ENCODE data around the gene RPGRIP1L.
"Not testable (repeated sequence)": the region's sequence is repeated elsewhere in the genome, so short reads cannot be mapped to it uniquely, and the experiment has no call there.

RPGRIP1L gene

DNA sequence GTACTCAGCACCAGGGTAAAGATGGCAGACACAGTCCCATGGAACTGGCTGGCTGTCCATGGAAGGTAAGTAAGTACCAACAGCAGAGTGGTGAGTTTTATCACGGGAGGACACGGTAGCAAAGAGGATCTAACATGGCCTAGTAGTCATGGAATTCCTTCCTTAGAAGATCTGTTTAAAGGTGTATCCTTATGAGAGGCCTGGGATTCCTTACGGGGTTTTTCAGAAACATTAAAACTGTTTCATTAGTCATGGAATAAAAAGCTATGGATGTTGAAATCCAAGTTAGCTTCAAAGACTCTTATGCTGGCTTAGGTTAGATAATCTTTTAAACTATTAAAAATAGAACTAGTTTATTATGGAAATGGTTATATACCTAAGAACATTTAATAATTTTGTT lies 7.7 kb upstream of the RPGRIP1L start:
- no peak for DNase-seq

DNA sequence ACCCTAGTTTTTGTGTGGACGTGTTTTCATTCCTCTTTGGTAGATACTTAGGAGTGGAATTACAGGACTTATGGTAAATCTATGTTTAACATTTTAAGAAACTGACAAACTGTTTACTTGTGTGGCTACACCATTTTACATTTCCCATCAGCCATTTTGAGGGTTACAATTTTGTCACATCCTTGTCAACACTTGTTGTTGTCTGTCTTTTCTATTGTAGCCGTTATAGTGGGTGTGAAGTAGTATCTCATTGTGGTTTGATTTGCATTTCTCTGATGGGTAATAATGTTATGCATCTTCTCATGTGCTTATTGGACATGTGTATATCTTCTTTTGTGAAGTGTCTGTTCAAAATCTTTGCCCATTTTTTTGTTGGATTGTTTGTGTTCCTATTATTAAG lies 4.8 kb upstream of the RPGRIP1L start:
- no peak for DNase-seq

DNA sequence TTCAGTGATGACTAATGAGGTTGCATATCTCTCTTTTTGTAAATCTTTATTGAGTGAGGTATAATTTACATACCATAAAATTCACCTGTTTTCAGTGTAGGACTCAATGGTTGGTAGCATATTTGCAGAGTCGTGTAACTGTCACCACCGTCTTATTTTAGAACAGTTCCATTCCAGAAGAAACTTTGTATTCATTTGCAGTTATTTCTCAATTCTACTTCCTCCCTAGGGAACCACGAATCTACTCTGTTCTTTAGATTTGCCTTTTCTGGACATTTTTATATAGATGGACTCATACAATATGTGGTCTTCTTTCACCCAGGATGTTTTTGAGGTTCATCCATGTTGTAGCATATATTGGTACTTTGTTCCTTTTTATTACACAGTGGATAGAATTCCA lies 4.0 kb upstream of the RPGRIP1L start:
- no peak for DNase-seq

DNA sequence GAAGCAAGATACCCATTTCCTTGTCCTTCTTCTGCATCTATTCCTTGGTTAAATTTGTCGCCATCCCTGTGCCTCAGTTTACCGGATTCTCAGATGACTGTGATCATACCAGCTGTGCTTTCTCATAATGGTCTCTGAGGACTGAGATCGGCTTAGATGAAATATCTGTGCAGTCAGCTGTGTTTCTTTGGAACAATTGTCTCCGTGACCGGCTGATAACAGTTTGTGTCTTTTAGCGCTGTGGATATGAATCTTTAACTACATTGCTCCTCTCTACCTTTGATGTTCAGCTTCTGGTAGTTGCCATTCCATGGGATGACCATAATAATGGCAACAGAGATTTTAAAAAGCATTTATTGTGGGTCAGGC lies 770 bp upstream of the RPGRIP1L start:
- no peak for DNase-seq

DNA sequence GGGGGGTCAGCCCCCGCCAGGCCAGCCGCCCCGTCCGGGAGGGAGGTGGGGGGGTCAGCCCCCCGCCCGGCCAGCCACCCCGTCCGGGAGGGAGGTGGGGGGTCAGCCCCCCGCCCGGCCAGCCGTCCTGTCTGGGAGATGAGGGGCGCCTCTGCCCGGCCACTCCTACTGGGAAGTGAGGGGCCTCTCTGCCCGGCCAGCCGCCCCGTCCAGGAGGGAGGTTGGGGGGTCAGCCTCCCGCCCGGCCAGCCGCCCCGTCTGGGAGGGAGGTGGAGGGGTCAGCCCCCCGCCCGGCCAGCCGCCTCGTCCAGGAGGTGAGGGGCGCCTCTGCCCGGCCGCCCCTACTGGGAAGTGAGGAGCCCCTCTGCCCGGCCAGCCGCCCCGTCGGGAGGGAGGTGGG lies 5.4 kb downstream of the RPGRIP1L start:
- not testable (repeated sequence) for DNase-seq

DNA sequence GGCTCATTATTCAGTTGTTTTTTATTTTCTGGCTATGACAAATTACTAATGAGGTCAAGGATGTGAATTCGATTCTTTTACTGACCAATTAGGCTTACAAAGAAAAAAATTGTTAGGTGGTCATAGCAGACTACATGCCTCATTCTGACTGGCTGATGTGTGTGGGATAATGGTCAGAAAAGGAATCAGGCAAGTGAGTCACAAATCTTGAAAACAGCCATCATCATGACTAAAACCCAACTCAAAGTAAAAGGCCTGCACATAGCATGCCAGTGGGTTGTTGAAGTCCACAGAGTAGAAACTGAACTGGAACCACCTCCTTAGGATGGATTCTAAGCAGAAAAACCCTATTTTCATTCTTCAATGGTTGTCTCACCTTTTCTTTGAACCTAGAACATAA lies 8.6 kb downstream of the RPGRIP1L start:
- no peak for DNase-seq

DNA sequence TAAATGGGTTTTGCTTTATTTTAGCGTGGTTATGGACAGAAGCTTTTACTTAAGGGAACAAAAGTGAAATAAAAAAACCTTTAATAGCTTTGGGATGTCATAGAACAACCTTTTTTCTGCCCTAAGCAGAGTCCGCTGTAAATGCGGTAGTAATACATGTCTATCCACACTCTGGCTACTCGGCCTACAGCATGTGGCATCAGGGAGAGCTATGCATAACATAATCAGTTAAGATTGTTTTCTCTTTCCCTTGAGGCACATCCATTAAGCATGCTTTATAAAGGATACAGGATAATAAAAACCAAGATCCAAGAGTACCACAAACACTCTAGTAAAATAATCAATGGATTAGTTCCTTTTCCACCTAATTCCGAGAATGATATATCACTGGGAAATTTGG lies 10.3 kb downstream of the RPGRIP1L start:
- DNase-seq: no peak

DNA sequence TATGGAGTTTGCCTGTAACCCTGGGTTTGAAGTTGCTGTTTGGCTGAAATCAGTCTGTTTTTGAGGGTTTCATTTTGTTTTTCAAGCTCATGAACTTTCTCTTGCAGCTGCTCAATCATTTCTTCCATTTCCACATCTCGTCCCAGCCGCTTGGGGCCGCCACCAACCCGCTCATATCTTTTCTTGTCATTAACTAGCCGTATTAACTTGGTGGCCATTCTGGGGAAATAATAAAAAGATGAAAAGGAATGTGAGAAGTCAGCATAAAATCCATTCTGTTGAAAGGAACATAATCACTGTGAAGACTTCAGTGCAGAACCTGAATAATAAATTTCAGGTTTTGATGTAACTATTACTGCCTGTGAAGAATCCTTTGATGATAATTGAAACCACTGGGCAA lies 11.5 kb downstream of the RPGRIP1L start:
- DNase-seq: no peak

DNA sequence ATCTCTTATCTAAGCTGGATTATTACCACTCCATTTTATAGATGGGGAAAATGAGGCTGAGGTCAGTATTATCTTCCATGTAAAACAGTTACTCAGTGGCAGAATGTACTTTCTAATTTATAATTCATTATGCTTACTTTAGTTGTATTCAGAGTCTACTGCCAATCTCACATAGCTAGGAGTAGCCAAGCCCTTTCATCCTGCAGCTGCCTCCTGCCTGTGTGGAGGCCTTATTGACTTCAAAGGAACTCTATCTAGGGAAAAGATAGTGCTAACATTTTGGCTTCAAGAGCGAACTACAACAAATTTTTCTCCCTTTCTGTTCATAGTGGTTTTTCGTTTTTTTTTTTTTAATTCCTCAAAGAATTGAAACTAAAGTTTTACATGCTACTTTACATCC lies 12.9 kb downstream of the RPGRIP1L start:
- DNase-seq: no peak

DNA sequence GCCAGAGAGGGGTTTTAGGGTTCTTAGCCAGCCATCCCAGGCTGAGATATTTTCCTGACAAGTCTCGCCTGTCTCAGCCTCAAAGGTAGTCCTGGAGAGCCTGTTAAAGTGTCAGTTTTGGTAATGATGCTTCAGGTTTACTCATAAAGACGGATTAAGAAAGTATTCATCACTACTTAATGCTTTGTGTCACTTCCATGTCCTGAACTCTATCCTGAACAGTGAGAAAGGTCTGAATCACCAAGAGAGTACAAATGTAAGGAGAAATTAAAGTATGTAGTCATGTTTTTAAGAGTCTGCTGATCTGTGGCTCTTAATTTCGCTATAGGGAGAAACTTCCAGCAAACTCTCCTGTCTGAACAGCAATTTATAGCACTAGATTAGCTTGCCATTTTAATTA lies 14.0 kb downstream of the RPGRIP1L start:
- DNase-seq: no peak

DNA sequence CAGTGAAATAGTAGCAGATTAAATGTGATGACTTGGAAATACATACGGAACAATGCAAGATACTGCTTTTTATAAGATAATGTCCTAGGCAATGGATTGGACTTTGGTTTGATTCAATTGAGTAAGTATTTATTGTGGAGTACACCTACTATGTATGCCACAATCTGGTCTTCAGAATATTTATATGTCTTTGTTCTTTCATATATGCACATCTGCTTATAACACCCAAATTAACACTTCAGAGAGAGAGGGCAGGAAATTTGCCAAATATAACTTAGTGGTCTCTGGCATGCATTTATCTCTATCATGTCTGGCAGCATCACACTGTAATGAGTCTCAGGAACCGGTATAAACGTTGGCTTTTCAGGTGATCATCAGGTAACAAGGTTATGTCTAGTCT lies 16.9 kb downstream of the RPGRIP1L start:
- DNase-seq: no peak

DNA sequence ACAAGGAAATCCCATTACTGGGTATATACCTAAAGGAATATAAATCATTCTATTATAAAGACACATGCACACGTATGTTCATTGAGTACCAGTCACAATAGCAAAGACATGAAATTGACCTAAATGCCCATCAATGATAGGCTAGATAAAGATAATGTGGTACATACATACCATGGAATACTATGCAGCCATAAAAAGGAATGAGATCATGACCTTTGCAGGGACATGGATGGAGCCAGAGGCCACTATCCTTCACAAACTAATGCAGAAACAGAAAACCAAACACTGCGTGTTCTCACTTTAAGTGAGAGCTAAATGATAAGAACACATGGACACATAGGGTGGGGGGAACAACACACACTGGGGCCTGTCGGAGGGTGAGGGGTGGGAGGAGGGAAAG lies 18.3 kb downstream of the RPGRIP1L start:
- DNase-seq: not testable (repeated sequence)

DNA sequence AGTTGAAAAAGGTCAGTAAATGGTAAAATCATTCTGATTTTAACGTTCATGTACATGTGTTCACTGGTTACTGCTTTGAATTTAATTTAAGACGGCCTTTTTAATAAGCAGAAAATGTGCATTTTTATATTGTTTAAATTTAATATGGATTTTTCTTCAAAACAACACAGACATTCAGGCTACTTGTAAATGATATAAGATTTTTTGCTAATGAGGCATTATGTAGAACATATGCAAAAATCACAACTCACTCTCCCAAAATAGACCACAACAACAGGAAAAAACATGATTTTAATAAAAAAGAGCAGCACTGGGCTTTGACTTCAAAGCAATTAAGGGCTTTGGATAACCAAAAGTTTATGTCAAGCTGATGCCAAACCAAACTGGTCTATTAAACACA lies 22.3 kb downstream of the RPGRIP1L start:
- DNase-seq: no peak

DNA sequence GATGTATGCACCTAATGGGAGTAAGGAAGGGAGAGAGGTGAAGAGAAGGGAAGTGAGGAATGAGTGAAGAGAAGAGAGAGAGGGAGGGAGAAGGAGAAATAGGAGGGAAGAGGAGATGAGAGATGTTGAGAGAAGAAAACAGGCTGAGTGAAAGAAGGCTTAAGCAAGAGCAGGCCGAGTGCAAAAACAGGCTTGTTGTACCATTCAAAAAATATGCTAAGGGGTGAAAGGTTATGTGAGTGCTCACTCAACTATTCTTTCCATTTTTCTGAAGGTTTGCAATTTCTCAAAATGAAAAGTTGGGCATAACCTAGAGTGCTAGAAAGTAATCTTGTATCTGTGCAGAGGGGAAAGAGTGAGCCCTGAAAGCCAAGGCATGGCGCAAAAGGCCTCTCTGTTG lies 22.9 kb downstream of the RPGRIP1L start:
- no peak for DNase-seq

DNA sequence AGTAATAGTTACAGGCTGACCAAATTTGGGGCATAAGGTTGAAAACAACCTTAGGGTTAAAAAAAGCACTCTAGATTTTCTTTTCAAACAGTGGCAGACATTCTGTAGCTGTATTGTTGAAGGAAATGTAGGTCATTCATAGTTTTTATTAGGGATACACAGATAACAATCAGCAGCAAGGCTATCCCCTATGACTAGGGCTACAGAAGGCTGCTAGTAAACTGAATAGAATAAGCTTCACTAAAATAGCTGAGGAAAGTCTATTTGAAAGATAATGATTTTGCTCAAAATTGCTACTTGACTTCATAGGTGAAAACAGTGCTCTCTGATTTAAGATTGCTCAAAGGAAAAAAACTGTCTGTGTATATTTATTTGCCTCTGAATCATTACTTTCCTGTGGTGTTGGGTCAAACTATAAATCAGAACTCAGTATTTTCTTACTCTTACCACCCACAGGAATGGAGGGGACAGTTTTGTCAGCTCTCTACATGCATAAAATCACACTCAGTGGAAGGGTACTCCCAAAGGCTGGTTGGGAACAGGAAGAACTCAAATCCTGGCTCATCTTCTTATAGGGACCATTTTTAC lies 24.8 kb downstream of the RPGRIP1L start:
- DNase-seq: no peak

DNA sequence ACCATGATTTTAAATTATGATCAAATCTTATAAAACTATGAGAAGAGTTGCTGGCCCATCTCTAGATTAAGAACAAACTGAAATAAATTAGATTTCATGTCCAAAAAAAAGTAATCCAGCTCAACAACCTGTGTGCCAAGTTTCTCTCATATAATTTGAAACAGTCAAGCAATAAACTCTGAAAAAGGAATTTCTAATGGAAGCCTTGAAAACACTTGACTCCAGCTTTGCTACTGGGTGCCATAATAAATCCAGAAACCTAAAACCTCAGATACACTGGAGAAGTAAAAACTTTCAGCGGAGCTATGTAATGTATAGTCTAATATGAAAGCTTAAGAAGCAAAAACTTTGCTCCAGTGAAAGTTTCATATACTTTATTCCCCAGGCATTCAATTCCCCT lies 25.5 kb downstream of the RPGRIP1L start:
- DNase-seq: no peak

DNA sequence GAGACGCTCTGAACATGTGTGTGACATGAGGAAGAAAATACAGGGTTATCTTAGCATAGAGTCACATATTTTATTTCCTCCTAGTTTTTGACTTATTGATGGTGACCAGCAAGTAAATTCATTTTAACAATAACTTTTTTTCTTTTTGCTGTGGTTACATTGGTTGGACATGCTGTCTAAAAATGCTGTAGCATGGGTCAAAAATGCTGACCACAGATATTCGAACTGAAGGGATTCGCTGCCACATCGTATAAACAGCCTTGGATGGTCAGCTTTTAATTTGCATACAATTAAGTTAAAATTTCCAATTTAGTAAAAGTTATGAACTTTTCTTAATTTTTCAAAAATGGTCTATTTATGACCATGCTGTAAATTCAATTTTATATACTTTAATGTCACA lies 30.5 kb downstream of the RPGRIP1L start:
- DNase-seq: no peak

DNA sequence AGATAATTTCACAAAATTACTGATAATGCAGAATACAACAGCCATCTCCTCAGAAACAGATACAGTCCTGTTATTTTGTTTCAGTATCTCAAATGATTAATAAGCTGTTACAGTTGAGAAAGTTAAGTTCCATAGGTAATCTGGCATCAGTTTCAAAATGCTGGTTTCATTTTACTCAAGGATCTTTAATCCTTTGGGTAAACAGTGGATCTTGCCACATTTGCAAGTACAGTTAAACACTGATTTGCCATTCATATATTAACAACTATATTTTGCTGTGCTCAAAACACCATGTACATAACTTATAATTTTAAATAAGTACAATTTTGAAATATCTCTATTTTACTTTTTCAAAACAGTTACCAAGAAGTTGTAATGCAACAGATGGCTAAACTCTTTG lies 31.2 kb downstream of the RPGRIP1L start:
- no peak for DNase-seq

DNA sequence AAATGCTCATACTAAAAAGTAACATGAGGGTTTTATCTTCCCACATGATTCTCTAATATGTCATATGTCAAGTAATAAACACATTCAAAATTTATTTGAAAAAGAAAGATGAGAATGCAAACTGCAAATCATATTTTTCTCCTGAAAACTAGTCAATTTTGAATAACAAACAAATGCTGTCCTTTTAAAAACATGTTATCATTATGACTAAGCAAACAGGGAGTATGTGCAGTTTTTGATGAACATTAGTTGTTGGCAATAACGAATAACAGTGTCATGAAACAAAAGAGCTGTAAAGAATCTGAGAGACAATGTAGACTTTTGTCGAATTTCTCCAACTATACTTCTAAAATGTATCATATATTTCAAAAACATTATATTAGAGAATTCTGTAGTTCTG lies 34.8 kb downstream of the RPGRIP1L start:
- no peak for DNase-seq

DNA sequence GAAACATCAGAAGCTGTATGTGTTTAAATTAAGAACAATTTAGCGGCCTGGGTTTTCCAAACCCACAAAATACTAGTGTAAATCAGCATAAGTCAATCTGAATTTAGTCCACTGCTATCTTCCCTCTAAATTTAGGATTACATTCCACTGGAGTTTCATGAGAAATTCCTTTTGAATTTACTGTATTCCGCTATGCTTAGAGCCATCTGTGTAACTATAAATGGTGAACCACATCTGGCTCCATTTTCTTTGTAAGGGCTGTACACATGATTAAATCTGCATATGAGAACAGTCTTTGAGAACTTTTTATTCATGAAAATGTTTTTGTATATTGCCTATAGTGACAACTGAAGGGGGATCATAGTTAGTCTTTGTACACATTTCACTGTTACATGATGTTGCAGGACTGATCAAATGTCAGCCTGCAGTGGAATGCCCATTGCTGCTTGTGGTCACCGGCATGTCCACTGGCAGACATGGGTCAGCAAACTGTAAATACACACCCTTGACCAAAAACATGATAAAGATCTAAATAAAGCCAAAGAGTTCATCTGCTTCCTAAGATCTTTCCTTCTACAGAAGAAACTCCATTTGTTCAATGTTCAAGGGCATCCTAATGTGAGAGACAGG lies 36.8 kb downstream of the RPGRIP1L start:
- DNase-seq: no peak

DNA sequence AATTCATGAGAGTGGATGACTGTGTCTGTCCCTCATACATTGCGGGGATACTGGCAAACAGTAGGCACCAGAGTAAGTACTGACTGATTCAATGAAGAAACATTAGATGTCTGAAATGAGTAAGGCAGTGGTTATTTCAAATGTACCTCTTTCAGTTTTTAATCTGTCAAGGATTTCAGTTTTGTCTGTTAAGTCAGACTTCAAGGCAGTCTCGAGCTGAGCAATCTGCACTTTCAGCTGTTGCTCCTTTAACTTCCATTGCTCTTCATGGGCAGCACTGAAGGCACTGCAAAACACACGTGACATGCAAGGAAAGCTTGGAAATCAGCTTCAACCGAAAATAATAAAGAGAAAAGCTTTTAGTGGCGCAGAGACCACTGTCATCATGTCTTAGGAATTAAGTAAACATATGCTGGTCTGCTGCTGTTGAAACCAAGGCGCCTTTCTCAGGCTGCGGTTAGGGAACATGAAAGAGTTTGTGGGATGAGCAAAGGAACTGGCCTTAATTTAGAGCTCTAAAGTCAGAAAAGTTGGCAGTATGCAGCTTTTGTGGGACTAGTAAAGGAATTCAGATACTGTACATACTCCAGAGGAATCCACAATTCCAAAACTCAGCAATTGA lies 38.8 kb downstream of the RPGRIP1L start:
- DNase-seq: no peak

DNA sequence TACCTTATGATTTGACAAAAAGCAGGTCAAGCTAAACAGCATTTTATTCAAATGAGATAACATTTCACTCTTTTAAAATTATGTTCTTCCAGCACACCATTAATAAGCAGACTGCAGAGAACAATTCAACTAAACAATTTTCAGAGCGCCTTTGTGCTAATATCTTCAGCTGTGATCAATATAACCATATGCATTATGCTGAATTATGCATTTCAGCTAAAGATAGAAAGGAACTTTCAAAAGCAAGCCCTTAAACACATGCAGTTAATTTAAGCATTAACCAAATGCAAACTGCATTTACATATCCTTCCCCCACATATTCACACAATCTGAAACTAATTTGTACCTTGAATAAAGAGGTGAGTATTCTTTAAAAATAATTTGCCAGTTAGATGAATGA lies 41.6 kb downstream of the RPGRIP1L start:
- no peak for DNase-seq

DNA sequence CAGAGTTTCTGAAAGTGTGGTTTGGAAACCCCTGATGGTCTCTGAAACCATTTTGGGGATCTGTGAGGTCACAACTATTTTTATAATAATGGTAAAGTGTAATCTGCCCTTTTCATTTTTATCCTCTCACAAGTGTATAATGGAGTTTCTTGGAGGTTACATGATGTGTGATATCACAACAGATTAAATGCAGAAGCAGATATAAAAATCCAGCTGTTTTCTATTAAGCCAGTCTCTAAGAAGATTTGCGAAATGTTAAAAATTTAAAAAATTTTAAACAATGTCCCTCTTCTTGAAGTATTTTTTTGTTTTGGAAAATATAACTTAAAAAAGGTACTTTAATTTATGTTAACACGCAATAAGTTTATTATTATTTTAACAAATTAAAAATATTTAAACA lies 48.7 kb downstream of the RPGRIP1L start:
- no peak for DNase-seq

DNA sequence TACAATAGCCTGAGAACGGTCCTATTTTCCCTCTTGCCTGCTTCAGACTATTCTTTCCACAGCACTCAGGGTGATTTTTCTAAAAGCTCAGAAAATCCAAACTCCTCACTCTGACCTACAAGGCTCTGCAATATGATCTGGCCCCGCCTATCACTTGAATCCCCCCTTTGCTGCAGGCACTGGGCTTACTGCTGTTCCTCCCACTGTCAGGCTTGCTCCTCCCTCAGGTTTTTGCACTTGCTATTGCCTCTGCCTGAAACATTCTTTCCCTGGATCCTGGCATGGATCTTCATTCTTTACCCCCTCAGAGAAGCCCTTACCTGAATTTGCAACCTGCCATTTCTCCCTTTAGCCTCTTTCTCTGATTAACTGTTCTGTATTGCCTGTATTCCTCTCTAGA lies 52.3 kb downstream of the RPGRIP1L start:
- DNase-seq: no peak

DNA sequence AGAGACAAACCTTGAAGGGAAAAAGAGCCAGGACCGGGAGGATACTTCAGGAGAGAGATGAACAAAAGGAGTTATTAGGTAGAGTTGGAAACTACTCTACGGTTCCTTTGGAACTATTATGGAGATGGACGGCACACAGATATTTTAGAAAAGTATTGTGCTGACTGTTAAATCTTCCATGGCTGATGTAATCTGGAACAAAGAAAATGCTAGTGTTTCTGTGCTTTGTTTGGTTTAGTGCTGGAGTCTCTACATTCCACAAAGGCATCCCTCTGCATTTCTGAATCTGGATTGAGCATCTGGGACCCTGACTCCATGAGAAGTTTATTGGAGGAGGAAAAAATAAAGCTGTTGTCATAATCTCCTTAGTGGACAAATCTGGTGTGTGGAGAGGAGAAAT lies 57.2 kb downstream of the RPGRIP1L start:
- no peak for DNase-seq
